Measurements from ENCODE around the gene GM2A.
A peak's percentile ranks its signal among the peaks of the same experiment; 100 is the strongest.
"Not testable (repeated sequence)": the region's sequence is repeated elsewhere in the genome, so short reads cannot be mapped to it uniquely, and the experiment has no call there.

Gene GM2A

GRCh38 chr5:151228986-151229385, 24.0 kb upstream of the GM2A start:
- no peak for DNase-seq (ENCODE audit: low spot score)

DNA sequence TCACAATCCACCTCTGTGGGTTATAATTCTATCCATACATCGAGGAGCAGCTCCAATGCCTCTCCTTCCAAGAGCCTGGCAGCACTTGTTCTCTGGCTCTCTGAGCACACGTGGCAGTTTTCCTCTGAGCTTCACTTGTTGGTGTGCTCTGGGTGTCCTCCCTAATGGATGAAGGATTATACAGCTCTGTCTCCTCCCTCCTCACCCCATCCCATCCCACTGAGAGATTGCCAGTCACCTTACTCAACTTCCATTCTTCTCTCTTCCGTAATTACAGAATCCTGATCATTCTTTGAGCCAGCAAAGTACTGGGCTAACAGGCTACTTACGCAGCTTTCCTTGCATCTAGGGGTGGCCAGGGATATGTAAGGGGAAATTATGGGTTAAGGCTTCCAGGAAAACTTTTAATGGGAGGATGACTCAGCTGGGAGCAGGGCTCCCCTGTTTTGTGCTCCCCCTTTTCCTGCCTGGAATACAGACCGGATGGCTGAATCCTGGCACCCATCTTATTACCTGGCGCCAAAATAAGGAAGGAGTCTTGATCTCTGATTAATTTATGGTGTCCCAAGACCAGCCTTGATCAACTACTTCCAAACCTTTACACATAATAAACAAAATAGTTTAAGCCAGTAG, 22.8 kb upstream of the GM2A start:
- DNase-seq (ENCODE audit: low spot score), result no peak

- DNase-seq (ENCODE audit: low spot score), result no peak
These were observed 21.6 kb upstream of the GM2A start for GRCh38 chr5:151231359-151231758.

DNA sequence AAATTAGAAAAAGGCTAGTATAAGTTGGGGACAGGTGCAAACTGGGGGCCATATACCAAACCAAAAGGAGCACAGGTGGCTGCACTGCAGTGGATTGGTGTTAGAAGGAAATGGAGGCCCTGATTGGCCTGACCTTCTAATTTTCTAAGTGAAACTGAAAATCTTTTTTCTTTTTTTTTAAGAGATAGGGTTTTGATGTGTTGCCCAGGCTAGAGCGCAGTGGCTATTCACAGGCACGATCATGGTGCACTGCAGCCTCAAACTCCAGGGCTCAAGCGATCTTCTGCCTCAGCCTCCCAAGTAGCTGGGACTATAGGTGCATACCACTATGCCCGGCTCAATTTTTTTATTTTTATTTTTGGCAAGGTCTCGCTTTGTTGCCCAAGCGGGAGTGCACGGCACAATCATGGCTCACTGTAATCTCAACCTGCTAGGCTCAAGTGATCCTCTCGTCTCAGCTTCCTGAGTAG, 19.3 kb upstream of the GM2A start:
- no peak for DNase-seq (ENCODE audit: low spot score)

DNA sequence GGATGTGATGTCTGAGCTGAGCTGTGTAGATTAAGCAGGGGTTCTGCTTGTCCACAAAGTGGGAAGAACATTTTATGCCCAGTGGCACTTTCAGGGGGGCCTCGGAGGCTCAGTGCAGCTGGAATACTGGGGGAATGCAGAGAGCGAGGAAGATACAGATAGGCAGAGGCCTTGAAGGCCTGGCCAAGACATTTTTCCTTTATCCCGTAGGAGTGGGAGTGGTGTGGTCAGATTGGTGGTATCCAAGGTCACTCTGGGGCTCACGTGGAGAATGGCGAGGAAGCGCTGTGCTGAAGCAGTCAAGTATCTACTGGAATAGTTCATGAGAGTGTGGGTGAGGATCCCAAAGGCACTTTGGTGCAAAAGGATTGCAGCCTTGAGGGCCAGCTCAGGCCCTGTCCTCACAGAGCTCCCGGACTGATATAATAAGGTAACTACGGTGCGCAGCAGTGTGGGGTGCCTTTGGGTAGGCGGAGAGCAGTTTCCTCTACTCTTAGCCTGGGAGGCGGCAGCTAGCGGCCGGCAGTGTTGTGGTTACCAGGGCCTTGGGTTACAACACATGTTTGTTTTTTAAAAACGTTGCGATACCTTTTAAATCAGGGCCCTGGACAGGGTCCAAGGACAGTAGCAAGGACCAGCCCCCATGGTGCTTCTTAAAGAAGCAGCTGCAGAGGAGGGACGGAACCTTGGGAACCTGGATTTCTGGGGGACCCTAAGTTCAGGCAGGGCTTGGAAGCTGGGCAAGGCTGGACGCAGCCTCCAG, 18.3 kb upstream of the GM2A start:
- peak; percentile 38 for DNase-seq (ENCODE audit: low spot score)

- not testable (repeated sequence) for DNase-seq (ENCODE audit: low spot score)
These were observed 17.8 kb upstream of the GM2A start for GRCh38 chr5:151235239-151235571.

DNA sequence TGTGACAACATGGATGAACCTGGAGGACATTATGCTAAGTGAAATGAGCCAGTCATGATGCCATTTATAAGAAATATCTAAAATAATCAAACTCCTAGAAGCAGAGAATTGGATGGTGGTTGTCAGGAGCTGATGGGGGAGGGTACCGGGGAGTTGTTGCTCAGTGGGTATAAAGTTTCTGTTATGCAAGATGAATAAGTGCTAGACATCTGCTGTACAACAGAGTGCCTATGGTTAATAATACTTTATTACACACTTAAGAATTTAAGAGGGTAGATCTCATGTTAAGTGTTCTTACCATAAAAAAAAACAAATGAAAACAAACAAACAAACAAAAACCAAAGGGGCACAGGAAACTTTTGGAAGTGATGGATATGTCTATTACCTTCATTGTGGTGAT, 16.1 kb upstream of the GM2A start:
- no peak for DNase-seq (ENCODE audit: low spot score)

DNA sequence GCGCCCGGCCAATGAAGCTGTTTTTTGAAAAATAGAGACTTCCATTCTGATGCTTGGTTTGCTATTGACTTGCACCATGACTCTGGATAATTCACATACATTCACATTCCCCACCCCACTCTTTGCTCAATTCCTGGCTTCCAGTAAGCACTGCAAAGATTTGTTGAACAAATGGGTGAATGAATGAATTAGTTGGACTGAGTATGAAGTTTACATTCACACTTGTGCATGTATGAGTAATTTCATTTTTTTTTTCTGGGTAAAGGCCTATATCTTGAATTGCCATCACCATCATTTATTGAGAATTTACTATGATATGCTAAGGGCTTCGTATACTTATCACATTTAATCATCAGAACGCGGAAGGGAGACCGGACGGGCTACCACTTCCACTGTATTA, 15.3 kb upstream of the GM2A start:
- DNase-seq (ENCODE audit: low spot score), result no peak

- DNase-seq (ENCODE audit: low spot score), result no peak
These were observed 14.7 kb upstream of the GM2A start for GRCh38 chr5:151238303-151238741.

DNA sequence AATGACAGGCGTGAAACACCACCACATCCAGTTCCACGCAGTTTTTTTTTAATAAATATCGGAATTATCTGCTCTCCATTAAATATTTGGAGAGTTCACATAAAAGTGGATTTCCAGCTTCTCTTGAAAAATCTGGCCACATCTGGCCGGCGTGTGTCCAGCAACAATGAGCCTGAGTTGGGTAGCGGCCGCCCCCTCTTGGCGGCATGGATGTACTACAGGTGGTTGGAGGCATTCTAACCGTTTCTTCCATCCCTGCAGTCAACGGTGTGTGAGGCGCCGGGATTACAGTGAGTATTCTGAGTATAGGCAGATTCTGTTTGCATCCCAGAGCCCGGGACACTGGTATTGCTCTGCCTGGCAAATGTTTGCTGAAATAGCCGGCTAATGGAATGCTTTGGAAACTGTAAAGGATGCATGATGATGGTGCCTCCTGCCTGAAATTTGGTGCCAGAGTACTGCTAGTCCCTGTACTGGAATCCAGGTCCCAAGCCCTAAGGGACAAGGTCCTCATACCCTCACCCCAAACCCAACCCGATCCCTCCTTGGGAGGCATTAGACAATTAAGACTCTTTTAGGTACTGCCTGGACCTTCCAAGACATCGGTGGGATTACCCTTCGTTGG, 13.6 kb upstream of the GM2A start:
- DNase-seq (ENCODE audit: low spot score), result peak; percentile 77

GRCh38 chr5:151240268-151240835, 12.6 kb upstream of the GM2A start:
- not testable (repeated sequence) for DNase-seq (ENCODE audit: low spot score)

DNA sequence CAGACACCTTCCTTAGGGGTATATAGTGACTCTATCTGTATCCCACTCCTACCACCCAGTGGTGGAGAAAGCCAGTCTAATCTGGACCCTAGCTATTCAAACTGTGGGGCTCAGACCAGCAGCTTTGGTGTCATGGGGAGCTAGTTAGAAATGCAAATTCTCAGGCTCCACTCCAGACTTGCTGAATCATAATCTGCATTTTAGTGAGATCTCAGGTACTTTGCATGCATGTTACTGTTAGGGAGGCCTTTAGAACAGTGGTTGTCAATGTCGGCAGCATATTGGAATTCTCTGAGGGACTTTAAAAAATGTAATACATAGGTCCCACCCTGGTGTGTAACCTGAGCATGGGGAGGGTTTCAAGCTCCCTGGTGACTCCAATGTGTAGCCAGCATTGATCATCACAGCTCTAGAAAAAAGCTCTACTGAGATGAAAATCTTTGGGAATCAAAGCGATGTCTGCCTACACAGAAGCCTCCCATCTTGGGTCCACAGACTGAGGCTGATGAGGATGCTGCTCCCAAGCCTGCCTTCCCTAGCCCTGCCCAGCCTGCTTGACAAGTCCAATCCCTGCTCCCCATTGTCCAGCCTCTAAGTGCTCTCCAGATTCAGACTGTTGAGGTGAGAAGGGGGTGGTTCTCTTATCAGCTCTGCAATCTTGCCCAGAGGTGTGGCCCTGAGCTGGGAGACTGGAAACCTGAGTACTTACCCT, 11.9 kb upstream of the GM2A start:
- DNase-seq (ENCODE audit: low spot score), result no peak

GRCh38 chr5:151243127-151243526, 9.9 kb upstream of the GM2A start:
- no peak for DNase-seq (ENCODE audit: low spot score)

GRCh38 chr5:151243564-151243963, 9.4 kb upstream of the GM2A start:
- no peak for DNase-seq (ENCODE audit: low spot score)

DNA sequence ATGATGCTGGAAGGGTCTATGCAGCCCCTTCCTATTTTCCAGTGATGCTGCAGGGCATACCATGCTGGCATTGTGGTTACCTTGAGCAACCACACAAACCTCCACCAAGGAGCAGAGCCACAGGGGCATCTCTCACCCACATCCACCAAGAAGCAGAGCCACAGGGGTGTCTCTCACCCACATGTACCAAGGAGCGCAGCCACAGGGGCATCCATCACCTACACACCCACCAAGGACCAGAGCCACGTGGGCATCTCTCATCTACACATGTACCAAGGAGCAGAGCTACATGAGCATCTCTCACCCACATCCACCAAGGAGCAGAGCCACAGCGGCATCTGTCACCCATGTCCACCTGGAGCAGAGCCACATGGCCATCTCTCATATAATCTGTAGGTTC, 8.8 kb upstream of the GM2A start:
- no peak for DNase-seq (ENCODE audit: low spot score)

GRCh38 chr5:151245680-151246219, 7.2 kb upstream of the GM2A start:
- no peak for DNase-seq (ENCODE audit: low spot score)

DNA sequence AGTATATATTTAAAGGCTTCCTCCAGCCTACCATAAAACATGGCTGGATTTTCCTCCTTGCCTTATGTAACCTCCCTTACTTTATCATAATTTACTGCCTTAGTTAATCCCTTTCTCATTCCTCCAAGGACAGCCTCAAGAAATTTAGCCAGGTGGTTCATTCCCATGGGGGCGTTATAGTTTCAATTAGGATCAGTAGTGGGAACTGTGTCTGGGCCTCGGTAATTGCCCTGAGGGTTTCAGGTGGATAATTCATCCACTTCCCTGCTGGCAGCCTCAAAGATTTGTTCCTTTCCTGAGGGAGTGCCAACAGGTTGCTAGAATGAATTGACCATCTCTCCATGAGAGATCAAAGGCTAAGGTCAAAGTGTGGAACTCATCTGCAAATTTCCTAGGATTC, 4.3 kb upstream of the GM2A start:
- no peak for DNase-seq (ENCODE audit: low spot score)

DNA sequence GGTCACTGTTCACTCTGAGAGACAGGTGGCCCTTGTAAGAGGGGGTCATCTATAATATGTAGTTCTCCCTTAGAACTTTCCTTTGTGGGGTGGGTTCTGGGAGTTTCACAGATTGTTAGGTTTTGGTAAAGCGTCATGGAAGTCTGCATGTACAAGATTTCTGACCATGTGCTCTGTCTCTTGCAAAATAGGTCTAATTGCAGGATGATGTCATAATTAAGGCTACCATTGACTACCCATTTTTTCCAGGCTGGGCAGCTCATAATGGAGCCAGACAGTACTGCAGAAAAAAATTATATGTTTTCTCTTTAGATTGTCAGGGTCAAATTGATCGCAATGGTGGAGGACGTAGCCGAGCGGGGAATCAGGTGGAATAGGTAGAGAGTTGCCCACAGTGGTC, 3.7 kb upstream of the GM2A start:
- DNase-seq (ENCODE audit: low spot score), result no peak

- DNase-seq (ENCODE audit: low spot score), result no peak
These were observed 2.5 kb upstream of the GM2A start for GRCh38 chr5:151250346-151251000.

- no peak for DNase-seq (ENCODE audit: low spot score)
These were observed 1.9 kb upstream of the GM2A start for GRCh38 chr5:151251001-151251551.

GRCh38 chr5:151251621-151252020, 1.4 kb upstream of the GM2A start:
- no peak for DNase-seq (ENCODE audit: low spot score)
